ENCODE data around the gene PTGDS.

- TF ChIP-seq CTCF (IDR thresholded peaks at IDR 0.05; ENCODE audit: poor library complexity, severe bottlenecking) (no peak), POLR2AphosphoS5 (IDR thresholded peaks at IDR 0.05) (no peak), EP300 (conservative IDR thresholded peaks at IDR 0.05; ENCODE audit: poor library complexity, severe bottlenecking) (no peak), EZH2 (IDR thresholded peaks at IDR 0.05; ENCODE audit: borderline replicate concordance, insufficient read depth, low read length, poor library complexity, severe bottlenecking) (no peak)
These were observed 52.7 kb downstream of the PTGDS start for GRCh38 chr9:137030006-137030405.

Measured in neural cell (in vitro differentiated cells).